Measurements from ENCODE around the gene AKT1.

The AKT1 gene

GRCh38 chr14:104782086-104782807, 13.3 kb downstream of the AKT1 start:
- H3K27me3 ChIP-seq (replicated peaks): no peaks in the 10 kb centered on the region
- no peak overlapping the region for H3K4me3 ChIP-seq (ENCODE audit: low read depth, low read length)
- TF ChIP-seq, protein P1, sequence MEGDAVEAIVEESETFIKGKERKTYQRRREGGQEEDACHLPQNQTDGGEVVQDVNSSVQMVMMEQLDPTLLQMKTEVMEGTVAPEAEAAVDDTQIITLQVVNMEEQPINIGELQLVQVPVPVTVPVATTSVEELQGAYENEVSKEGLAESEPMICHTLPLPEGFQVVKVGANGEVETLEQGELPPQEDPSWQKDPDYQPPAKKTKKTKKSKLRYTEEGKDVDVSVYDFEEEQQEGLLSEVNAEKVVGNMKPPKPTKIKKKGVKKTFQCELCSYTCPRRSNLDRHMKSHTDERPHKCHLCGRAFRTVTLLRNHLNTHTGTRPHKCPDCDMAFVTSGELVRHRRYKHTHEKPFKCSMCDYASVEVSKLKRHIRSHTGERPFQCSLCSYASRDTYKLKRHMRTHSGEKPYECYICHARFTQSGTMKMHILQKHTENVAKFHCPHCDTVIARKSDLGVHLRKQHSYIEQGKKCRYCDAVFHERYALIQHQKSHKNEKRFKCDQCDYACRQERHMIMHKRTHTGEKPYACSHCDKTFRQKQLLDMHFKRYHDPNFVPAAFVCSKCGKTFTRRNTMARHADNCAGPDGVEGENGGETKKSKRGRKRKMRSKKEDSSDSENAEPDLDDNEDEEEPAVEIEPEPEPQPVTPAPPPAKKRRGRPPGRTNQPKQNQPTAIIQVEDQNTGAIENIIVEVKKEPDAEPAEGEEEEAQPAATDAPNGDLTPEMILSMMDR (IDR thresholded peaks at IDR 0.05; ENCODE audit: low read depth, low read length, missing control alignments): no peak
- H3K36me3 ChIP-seq (replicated peaks): peaks cover 13% of the 10 kb centered on the region
- in situ Hi-C loops (cut with HindIII; ENCODE audit: low pct_ligation_motif_present, low sequenced_read_pairs): no loop called here
- DNase-seq: no peak
- H3K27ac ChIP-seq: no peak overlapping the region

- in situ Hi-C loops (cut with HindIII; ENCODE audit: low pct_ligation_motif_present, low sequenced_read_pairs): no loop called here
- peaks cover 17% of the 10 kb centered on the region for H3K36me3 ChIP-seq (replicated peaks)
- no peak for DNase-seq
- TF ChIP-seq, protein P1 (IDR thresholded peaks at IDR 0.05; ENCODE audit: low read depth, low read length, missing control alignments): no peak
- H3K27ac ChIP-seq: no peak overlapping the region
- H3K4me3 ChIP-seq (ENCODE audit: low read depth, low read length): no peak overlapping the region
- H3K27me3 ChIP-seq (replicated peaks): no peaks in the 10 kb centered on the region
Observed at GRCh38 chr14:104781271-104782077, 14.1 kb downstream of the AKT1 start.

DNA sequence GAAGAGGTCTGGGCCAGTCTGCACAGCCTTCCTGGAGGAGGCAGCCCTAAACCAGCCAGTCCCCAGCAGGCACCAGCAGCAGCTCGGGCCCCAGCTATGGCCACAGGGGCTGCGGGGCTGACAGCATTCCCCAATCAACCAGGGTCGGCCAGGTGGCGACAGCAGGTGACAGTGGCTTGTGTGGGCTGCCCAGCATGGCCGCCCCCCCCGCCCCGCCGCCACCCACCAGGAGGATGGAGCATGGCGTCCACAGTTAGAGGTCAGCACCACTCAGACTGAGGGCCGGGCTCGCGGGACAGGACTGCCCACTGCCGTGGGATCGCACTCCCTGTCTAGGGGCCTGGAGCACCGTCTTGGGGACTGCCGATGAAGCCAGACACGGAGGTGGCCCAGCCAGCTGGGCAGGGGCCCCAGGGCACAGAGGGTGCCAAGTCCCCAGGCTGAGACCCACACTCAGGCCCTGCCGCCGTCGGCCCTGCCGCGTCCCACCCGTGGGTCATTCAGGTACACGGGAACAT, 15.0 kb downstream of the AKT1 start:
- no peaks in the 10 kb centered on the region for H3K27me3 ChIP-seq (replicated peaks)
- TF ChIP-seq, protein P1 (IDR thresholded peaks at IDR 0.05; ENCODE audit: low read depth, low read length, missing control alignments): no peak
- in situ Hi-C loops (cut with HindIII; ENCODE audit: low pct_ligation_motif_present, low sequenced_read_pairs): no loop called here
- H3K4me3 ChIP-seq (ENCODE audit: low read depth, low read length): no peak overlapping the region
- DNase-seq: no peak
- H3K36me3 ChIP-seq (replicated peaks): peaks cover 23% of the 10 kb centered on the region
- H3K27ac ChIP-seq: no peak overlapping the region

GRCh38 chr14:104779776-104780512, 15.6 kb downstream of the AKT1 start:
- H3K4me3 ChIP-seq (ENCODE audit: low read depth, low read length): no peak overlapping the region
- TF ChIP-seq, protein P1 (IDR thresholded peaks at IDR 0.05; ENCODE audit: low read depth, low read length, missing control alignments): no peak
- no peak overlapping the region for H3K27ac ChIP-seq
- H3K27me3 ChIP-seq (replicated peaks): no peaks in the 10 kb centered on the region
- in situ Hi-C loops (cut with HindIII; ENCODE audit: low pct_ligation_motif_present, low sequenced_read_pairs): no loop called here
- H3K36me3 ChIP-seq (replicated peaks): peaks cover 28% of the 10 kb centered on the region
- DNase-seq: no peak

DNA sequence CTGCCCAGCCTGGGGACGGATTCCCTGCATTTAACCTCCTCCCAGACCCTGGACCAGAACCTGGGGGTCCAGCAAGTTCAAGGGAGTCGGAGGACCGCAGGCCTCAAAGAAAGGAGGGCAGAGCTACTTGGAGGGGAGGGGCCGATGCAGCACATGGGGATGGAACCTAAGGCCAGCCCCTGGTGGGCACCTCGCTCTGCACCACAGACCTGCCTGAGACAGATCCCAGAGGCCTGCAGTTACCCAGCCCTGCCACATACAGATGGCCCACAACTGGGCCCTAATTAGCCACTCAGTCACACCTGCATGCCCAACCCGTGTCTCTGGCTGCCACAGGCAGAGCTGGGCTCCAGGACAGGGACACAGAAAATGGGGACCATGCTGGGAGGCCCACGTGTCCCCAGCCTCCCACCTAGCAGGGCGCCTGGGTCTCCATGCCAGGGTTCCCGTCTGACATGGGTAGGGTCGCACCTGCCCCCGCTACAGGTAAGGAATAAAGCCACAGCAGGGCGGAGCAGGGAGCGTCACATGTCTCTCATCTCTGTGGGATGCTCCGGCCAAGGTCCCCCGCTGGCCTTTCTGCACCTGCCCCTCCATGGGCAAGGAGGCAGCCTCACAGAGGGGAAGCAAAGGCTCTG, 16.7 kb downstream of the AKT1 start:
- in situ Hi-C loops (cut with HindIII; ENCODE audit: low pct_ligation_motif_present, low sequenced_read_pairs): no loop called here
- peaks cover 24% of the 10 kb centered on the region for H3K36me3 ChIP-seq (replicated peaks)
- no peaks in the 10 kb centered on the region for H3K27me3 ChIP-seq (replicated peaks)
- TF ChIP-seq, protein P1 (IDR thresholded peaks at IDR 0.05; ENCODE audit: low read depth, low read length, missing control alignments): no peak
- no peak overlapping the region for H3K4me3 ChIP-seq (ENCODE audit: low read depth, low read length)
- H3K27ac ChIP-seq: no peak overlapping the region
- DNase-seq: no peak

All from brain microvascular endothelial cell (primary cell).